HEK293T (cell line): ENCODE results near the gene ANO10.

Experiments
- ARNT ChIP-seq: fragments of 450-650 bp; IDR thresholded peaks from 2 replicates; pipeline ENCODE4 v1.6.1; 2017; ENCODE audit warnings: mild to moderate bottlenecking
- BHLHE40 ChIP-seq: fragments of 450-650 bp; IDR thresholded peaks from 2 replicates; pipeline ENCODE4 v1.6.1; 2016; ENCODE audit warnings: mild to moderate bottlenecking, moderate library complexity, borderline replicate concordance
- ELF4 ChIP-seq: fragments of 450-650 bp; IDR thresholded peaks from 2 replicates; pipeline ENCODE4 v1.6.1; 2017; ENCODE audit warnings: antibody characterized with exemption
- FOXA1 ChIP-seq: fragments of 450-650 bp; IDR thresholded peaks from 2 replicates; pipeline ENCODE4 v1.6.1; 2016; ENCODE audit warnings: mild to moderate bottlenecking
- FOXM1 ChIP-seq: fragments of 450-650 bp; IDR thresholded peaks from 2 replicates; pipeline ENCODE4 v1.6.1; 2017; ENCODE audit warnings: mild to moderate bottlenecking, borderline replicate concordance
- HDGF ChIP-seq: fragments of 450-650 bp; IDR thresholded peaks from 2 replicates; pipeline ENCODE4 v1.6.1; 2017; ENCODE audit warnings: antibody characterized with exemption, borderline replicate concordance
- L3MBTL2 ChIP-seq: fragments of 450-650 bp; conservative IDR thresholded peaks from 2 replicates; pipeline ENCODE4 v1.6.1; 2016; ENCODE audit warnings: mild to moderate bottlenecking
- LEF1 ChIP-seq: fragments of 450-650 bp; IDR thresholded peaks from 2 replicates; pipeline ENCODE4 v1.6.1; 2017; ENCODE audit warnings: mild to moderate bottlenecking, borderline replicate concordance
- NFRKB ChIP-seq: fragments of 450-650 bp; IDR thresholded peaks from 2 replicates; pipeline ENCODE4 v1.6.1; 2016; ENCODE audit warnings: mild to moderate bottlenecking, moderate library complexity
- PKNOX1 ChIP-seq: fragments of 450-650 bp; IDR thresholded peaks from 2 replicates; pipeline ENCODE4 v1.6.1; 2016
- SP1 ChIP-seq: fragments of 450-650 bp; IDR thresholded peaks from 2 replicates; pipeline ENCODE4 v1.6.1; 2017
- SUZ12 ChIP-seq: fragments of 450-650 bp; IDR thresholded peaks from 2 replicates; pipeline ENCODE4 v1.6.1; 2016; ENCODE audit warnings: mild to moderate bottlenecking
- TARDBP ChIP-seq: fragments of 450-650 bp; IDR thresholded peaks from 2 replicates; pipeline ENCODE4 v1.6.1; 2016
- ZNF384 ChIP-seq: fragments of 450-650 bp; IDR thresholded peaks from 2 replicates; pipeline ENCODE4 v1.6.1; 2016

- no peak for TF ChIP-seq FOXA1
- TF ChIP-seq SP1, result no peak
- TF ChIP-seq BHLHE40, result no peak
- no peak for TF ChIP-seq NFRKB
- no peak for TF ChIP-seq SUZ12
- TF ChIP-seq PKNOX1, result no peak
- TF ChIP-seq LEF1, result no peak
- no peak for TF ChIP-seq ELF4
- TF ChIP-seq HDGF, result no peak
- TF ChIP-seq L3MBTL2, result no peak
- no peak for TF ChIP-seq TARDBP
- no peak for TF ChIP-seq FOXM1
- TF ChIP-seq ARNT, result no peak
- no peak for TF ChIP-seq ZNF384
Observed at GRCh38 chr3:43515208-43515917, 106.4 kb downstream of the ANO10 start.
